Epidermal melanocyte (primary cell): Measurements from ENCODE around the gene PASD1.
"Not testable (repeated sequence)": the region's sequence is repeated elsewhere in the genome, so short reads cannot be mapped to it uniquely, and the experiment has no call there.

Experiments used
- DNase-seq: peaks from one replicate; pipeline ENCODE4 v3.0.0; 2011; ENCODE audit warnings: low spot score; ENCODE audit not compliant: insufficient read length

The PASD1 gene

GRCh38 chrX:151609222-151609621 lies 45.7 kb downstream of the PASD1 start:
- no peak for DNase-seq

DNA sequence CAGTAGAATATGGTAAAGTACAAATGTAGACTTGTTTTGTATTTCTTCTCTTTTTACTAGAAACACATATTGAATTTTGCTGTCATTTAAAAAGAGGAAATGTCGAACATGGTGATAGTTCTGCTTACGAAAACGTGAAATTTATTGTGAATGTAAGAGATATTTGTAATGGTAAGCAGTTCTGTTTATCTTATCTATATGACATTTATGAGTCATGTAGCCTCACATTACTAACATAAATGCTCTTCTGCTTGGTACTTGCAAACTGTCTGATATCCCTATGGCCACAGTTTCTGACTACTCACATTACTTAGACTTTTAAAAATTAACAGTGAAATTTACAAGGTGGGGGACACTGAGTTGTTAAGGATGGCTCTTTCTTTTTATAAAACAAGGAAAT lies 57.9 kb downstream of the PASD1 start:
- no peak for DNase-seq

DNA sequence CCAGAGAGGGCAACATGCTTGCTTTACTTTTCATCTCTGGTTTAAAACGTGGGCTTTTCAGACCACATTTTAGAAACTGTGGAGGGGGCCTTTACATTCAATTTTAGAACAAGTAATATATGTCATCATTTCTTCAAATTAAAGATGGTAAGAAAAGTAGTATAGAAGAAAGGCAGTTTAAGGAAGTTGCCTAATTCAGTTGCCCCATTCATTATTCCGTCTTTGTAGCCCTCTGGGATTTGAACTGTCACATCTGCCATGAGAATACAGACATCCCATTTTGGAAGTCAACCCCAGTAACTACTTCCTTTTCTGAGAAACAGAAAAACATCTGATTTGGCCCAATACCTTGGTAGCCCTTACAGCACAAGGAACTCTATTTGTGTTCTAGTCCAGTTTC lies 61.2 kb downstream of the PASD1 start:
- DNase-seq, result no peak

DNA sequence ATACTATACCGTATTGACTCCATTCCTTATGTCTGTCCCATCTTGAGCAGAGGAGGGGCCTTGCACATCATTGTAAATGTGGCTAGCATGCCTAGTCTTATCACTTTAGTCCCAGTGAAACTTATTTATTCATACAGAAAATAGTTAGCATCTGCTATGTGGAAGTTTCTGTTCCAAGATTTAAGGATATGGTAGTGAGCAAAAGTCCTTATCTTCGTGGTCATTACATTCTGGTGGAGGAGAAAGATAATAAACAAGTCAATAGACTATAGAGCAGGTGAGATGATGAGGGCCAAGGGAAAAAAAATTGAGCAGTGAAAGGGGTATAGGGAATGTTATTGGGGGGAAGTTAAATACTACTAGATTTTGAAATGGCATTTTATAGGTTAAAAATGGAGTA lies 68.3 kb downstream of the PASD1 start:
- no peak for DNase-seq

GRCh38 chrX:151633157-151633556 lies 69.7 kb downstream of the PASD1 start:
- DNase-seq, result no peak

DNA sequence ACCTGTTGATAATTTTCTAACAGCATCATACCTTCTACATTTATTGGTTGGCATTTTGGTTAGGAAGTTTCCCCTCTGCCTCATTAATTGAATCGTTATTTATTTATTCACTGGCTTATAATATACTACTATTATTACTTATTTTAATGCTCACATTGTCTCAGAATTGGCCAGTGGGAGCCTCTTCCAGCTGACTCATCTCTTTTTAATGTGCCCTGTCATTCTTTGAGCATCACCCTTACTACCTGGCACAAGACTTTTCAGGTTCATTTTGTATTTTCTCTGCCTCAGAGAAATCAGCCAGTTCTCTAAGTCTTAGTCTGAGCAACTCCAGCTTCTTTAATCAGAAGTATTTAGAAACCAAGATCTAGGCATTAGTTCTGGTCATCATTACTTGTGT lies 71.5 kb downstream of the PASD1 start:
- DNase-seq, result no peak

DNA sequence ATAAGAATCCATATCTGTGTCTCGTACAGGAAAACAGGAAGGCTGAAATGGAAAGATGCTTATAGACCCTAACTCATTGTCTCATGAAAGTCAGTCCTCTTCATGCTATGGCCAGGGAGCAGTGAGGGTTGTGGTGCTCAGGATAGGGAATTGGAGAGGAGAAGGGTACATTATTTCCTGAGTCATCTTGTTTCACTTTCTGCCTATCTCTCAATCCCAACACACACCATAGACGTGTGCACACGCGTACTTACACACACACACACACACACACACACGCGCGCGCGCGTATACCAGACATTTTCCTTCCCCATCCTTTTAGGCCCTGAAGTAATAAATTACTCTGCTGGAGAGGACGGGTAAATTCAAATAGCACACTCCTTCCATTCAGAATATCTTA lies 78.1 kb downstream of the PASD1 start:
- DNase-seq, result no peak

- DNase-seq, result no peak
Observed at GRCh38 chrX:151675121-151675746, 111.8 kb downstream of the PASD1 start.

DNA sequence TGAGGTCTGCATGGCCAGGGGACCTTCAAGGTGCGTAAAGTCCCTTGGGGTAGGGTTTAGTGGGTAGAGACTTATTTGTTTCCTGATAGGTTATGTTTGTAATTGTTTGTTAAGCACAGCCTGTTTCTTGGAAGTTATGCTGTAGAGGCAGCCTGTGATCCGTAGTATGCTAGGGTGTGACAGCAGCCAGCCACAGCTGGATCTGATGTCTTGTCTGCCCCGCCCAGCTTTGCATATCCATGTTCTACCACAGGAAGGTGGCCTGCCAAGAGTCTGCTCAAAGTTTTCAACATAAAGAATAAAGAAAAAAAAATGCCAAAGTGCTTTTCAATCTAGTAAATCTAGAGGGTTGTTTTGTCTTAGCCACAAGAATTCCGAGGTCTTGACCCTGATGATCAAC lies 112.7 kb downstream of the PASD1 start:
- no peak for DNase-seq

- no peak for DNase-seq
Observed at GRCh38 chrX:151679798-151680402, 116.4 kb downstream of the PASD1 start.

- DNase-seq, result no peak
Observed at GRCh38 chrX:151680805-151681204, 117.3 kb downstream of the PASD1 start.

DNA sequence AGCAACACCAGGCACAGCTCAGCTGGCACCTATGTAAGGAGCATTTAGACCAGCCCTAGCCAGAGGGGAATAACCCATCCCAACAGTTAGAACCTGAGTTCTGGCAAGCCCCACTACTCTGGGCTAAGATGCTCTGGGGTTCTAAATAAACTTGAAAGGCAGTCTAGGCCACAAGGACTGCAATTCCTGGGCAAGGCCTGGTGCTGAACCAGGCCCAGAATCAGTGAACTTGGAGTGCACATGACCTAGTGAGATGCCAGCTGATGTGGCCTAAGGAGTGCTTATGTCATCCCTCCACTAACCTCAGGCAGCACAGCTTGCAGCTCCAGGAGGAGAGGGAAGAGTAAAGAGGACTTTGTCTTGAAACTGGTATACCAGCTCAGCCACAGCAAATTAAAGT lies 124.2 kb downstream of the PASD1 start:
- no peak for DNase-seq

GRCh38 chrX:151688695-151689094 lies 125.2 kb downstream of the PASD1 start:
- no peak for DNase-seq

GRCh38 chrX:151692825-151693224 lies 129.3 kb downstream of the PASD1 start:
- DNase-seq, result no peak

DNA sequence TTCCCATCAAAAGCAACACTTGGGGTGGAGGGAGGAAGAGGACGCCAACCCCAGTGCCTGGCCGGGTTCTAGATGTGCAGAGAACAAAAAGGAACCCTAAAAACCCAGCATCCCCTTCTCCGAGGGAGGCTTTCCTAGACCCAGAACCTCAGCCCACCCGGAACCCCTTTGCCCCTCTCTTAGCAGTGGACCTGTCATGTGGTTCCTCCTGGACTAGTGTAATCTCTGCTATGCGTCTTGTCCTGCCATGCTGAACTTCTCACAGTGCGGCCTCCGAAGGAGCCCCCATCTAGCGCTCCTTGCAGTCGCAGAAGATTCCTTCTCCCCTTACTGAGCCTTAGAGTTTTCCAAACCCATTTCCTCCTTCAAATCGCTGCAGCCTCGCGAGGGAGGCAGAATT lies 130.6 kb downstream of the PASD1 start:
- DNase-seq, result no peak

DNA sequence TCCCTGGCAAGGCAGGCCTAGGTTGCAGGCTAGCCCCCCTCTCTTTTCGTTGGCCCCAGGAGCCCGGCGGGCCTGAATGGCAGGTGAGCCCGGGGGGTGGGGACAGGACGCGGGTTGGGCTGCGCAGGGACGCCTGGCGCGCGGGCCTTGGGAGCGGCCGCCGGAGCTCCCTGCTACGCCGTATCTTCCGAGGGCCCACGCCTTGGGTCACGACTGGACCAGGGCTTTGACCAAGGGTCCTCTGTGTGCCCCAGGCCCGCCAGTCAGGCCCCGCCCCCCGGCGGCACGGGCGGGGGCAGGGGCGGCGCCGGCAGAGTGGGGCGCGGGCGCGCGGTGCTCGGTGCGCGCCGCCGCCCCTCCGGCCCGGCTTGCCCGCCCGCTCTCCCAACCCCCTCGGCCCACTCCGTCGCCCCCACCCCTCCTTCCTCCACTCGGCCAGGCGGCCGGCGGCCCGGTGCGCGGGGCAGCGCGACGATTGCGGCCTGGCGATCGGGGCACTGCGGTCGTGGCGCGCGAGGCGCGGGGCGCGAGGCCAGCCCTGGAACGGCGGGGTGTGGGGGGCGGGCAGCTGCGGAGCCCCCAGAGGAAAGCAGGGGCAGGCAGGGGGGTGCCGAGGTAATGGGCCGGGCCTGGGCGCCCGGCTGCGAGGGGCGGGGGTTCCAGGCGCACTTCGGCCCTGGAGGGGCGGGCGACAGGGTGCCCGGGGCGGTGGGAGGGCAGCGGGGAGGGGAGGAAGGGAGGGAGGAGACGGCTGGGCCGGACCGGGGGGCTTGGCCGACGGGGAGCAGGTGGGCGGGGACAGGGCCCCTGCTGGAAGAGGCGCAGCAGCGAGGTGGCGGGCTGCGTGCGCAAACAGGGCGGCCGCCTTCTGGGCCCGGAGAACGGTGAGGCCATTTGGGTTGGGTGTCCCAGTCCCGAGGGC lies 131.4 kb downstream of the PASD1 start, which contains the start of gene PRRG3:
Gene PRRG3, plus strand, starts transcription at position 798 of the 922 bp plus-strand sequence. CDS start 3,357 bp downstream, outside the sequence.
- DNase-seq, result no peak

- DNase-seq, result no peak
Observed at GRCh38 chrX:151695583-151696340, 132.3 kb downstream of the PASD1 start.

- DNase-seq, result not testable (repeated sequence)
Observed at GRCh38 chrX:151697082-151697481, 133.6 kb downstream of the PASD1 start.

- DNase-seq, result no peak
Observed at GRCh38 chrX:151697522-151697921, 134.0 kb downstream of the PASD1 start.

- DNase-seq, result no peak
Observed at GRCh38 chrX:151698485-151698884, 135.0 kb downstream of the PASD1 start.

DNA sequence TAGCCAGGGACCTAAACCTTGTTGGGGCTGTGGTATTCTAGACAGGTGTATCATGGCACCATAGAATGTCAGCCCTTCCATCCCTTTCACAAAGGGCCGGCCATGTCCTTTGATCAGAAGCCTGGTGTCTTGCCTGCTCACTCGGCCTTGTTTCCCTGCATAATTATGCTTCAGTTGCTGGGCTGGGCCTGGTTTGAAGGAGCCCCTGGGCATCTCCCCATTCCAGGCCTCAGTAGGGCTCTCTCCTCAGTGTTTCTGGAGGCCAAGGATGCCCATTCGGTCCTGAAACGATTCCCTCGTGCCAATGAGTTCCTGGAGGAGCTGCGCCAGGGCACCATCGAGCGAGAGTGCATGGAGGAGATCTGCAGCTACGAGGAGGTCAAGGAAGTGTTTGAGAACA lies 136.3 kb downstream of the PASD1 start:
- DNase-seq, result no peak

- DNase-seq, result no peak
Observed at GRCh38 chrX:151700581-151700980, 137.1 kb downstream of the PASD1 start.
